Stimulated activated CD4-positive, alpha-beta T cell treated with anti-CD3 and anti-CD28 coated beads, Interleukin-4, amount 100 ng/mL, for 1 hour (primary cell): ENCODE results near the gene PREX1.

ENCODE experiments used
- DNase-seq: peaks from one replicate; pipeline ENCODE4 v3.0.0-alpha.2; 2020

PREX1 gene

DNA sequence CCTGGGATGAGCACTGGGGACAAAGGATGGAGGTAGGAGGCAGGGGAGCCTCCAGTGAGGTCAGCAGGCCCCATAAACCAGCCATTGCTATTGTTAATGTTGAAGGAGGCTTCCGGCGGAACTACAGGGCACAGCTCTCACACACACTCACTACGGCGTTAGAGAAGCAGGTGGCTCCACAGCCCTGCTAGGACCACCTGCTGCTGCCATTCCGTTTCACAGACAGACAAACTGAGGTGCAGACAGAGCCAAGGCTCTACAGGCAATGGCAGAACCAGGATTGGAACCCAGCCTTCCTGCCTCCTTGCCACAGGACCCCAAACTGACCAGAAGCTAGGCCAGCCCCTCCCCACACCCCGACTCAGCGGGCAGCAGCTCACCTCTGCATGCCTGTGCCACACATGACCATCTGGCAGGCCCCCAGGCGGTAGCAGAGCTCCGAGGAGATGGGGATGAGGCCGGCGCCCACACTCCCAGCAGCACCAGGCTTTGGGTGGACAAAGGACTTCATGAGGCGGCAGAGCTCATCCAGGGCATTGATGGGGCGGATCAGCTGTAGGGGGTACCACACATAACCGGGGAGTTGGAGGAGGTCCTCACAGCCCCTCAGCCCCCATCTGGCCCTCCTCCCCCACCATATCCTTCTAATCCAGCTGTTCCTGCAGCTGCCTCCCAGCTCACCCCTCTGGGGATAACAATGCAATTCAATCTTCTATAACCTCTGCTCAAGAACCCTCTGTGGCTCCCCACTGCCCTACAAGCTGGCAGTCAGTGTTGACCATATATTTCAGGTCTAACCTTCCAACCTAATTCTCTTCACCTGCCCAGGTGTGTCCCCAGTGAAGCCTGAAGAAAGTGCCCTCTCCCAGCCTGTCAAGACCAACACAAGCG lies 198.5 kb downstream of the PREX1 start:
- DNase-seq: no peak

DNA sequence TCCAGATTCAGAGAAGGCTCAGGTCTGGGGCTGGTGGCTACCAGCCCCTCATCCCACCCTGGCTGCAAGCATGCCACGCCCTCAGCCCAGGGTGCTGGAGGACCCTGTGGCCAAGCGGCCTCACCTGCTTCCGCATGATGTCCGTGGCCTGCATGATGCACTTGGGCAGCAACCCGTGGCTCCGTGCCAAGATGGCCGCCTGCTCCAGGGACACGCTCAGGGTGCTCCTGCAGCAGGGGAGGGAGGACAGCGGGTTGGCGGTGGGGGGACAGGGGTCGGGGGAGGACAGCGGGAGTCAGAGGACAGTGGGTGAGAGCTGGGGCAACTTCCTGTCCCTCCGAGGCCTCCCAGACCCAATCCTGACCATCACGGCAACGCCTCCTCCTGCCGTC lies 200.1 kb downstream of the PREX1 start:
- DNase-seq: no peak

DNA sequence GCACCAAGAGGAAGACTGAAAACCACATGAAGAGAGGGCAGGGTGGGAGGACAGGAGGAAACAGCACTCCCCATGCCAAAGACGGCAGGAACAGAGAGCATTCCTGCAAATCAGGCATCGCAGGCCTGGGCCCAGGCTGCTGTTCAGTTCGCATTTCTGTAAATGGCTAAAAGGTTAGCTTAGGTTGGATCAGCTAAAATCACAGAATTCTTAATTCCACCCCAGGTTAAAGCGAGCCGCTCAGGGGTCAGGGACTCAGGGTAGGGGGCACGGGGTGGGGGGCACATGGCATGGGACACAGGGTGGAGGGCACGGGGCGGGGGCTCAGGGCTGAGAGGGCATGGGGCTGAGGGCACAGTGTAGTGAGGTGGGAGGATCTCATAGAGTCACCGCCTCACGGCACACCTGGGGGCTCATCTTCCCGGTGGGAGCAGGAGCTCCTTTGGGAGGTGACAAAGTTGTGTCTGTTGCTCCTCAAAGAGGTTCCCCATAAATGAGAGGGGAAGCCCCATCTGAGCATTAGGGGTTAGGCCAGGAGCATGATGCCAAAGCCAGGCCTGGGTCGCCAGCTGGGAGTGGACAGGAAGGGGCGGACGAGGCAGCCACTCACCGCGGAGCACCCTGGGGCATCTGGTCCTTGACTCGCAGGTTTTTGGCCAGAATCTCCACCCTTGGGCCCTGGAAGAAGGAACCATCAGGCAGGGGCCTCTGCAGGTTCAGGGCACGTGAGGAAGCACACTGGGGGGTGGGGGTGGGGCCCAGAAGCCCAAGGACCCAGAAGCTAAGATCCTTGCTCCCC lies 200.7 kb downstream of the PREX1 start:
- DNase-seq: no peak

- DNase-seq: no peak
Measured at GRCh38 chr20:48626226-48626937, 201.4 kb downstream of the PREX1 start.

- DNase-seq: no peak
Measured at GRCh38 chr20:48625136-48625900, 202.5 kb downstream of the PREX1 start.

GRCh38 chr20:48624315-48625020 lies 203.3 kb downstream of the PREX1 start:
- no peak for DNase-seq

DNA sequence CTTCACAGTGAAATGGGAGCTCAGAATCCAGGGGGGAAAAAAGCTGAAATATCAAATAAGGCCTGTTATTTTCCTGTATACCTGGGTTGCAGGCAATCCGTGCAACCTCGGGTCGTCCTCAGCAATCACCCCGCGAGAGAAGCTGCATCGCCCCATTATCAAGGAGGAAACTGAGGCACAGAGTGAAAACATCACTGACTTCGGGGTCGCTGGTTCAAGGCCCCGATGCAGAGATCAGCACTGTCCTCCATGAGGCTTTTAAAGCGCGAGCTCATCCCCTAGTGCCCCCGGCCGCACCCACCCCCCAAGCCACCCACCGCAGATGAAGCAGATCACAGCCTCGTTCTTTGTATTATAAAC lies 203.9 kb downstream of the PREX1 start:
- DNase-seq: no peak

DNA sequence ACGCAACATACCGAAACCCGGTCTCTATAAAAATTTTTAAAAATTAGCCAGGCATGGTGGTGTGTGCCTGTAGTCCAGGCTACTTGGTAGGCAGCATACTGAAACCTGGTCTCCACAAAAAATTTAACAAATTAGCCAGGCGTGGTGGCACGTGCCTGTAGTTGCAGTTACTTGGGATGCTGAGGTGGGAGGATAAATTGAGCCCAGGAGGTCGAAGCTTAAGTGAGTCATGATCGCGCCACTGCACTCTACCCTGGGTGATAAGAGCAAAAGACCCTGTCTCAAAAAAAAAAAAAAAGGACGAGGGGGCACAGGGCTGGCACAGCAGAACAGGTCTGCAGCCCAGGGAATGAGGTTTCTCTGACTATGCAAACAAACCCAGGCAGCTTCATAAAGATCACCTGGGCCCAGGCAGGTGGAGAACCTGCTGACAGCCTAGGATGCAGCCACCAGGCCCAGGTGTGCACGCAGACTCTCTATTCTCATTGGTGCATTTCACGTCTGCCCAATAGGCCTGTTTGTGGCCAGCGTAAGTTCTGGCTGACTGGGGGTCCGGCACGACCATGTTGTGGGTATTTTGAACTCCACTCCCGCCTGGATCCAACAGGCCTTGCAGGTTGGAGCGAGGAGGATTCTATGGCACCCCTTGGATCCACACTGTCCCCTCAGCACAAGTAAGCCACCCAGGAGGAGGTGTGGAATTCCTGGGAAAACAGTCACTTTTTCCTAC lies 204.5 kb downstream of the PREX1 start:
- DNase-seq: no peak

DNA sequence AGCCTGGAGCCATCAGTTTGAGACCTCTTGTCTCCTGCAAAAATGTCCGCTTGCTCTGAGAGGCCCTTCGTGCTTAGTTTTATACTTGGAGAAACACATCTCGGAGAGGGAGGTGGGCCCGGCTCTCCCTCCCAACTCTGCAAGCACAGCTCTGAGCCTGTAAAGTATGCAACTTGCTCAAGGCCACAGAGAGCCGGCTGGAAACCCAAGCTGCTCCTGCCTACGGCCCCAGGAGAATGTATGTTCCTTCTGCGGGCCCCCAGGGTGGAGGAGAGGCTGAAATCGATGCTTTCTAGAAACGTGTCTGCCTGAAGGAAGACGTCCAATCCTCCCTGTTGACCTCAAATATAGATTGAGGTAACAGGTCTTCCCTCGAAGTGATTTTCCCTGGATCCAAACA lies 205.4 kb downstream of the PREX1 start:
- DNase-seq: no peak

GRCh38 chr20:48621376-48622078 lies 206.3 kb downstream of the PREX1 start:
- no peak for DNase-seq

- DNase-seq: peak; percentile 71
Measured at GRCh38 chr20:48620507-48621375, 207.1 kb downstream of the PREX1 start.

- DNase-seq: no peak
Measured at GRCh38 chr20:48620154-48620506, 207.7 kb downstream of the PREX1 start.

- DNase-seq: no peak
Measured at GRCh38 chr20:48619126-48620101, 208.4 kb downstream of the PREX1 start.

DNA sequence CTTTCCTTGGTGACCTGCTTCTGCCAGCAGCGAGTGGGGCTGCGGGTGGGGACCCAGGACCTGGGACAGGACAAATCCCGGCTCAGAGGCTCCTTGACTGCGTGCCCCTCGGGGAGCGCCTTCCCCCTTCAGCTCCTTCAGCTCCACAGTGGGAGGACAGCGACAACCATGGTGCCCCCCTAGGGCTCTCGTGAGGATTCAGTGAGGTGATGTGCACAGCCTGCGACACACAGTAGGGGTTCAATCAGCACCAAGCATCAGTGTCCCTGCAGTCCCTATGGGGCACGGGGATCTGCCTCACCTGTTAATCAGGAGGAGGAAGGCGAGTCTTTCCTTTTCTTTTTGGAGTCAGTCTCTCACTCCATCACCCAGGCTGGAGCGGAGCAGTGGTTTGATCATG lies 209.2 kb downstream of the PREX1 start:
- no peak for DNase-seq

GRCh38 chr20:48618052-48618451 lies 209.7 kb downstream of the PREX1 start:
- no peak for DNase-seq

DNA sequence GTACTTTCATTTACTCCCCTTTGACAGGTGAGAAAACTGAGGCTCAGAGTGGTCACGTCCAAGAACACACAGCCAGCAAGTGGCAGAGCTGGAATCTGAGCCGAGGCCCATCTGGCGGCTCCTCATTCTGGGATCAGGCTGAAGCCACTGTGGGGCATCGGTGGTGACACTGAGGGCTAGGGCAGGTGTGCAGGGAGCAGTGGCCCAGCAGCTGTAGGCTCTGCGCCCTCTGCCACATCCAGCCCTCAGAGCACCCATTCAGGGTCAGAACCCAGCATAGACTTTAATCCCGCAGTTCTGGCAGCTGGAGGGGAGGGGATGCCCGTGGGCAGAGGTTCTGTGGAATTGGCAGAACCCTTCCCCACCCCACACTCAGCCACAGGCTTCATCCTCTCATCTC lies 210.3 kb downstream of the PREX1 start:
- no peak for DNase-seq

GRCh38 chr20:48616481-48616880 lies 211.3 kb downstream of the PREX1 start:
- no peak for DNase-seq

- DNase-seq: no peak
Measured at GRCh38 chr20:48615871-48616270, 211.9 kb downstream of the PREX1 start.
